Ishikawa (cell line): Measurements from ENCODE around the gene CMYA5.

Source experiments
- CEBPB ChIP-seq: IDR thresholded peaks from 2 replicates; pipeline ENCODE4 v1.6.1; 2012
- CREB1 ChIP-seq: IDR thresholded peaks from 2 replicates; pipeline ENCODE4 v1.6.1; 2012; ENCODE audit warnings: low read depth
- EGR1 ChIP-seq: IDR thresholded peaks from 2 replicates; pipeline ENCODE4 v1.6.1; 2012
- EP300 ChIP-seq: IDR thresholded peaks from 2 replicates; pipeline ENCODE4 v1.6.1; 2012; ENCODE audit warnings: borderline replicate concordance
- FOXM1 ChIP-seq: IDR thresholded peaks from 2 replicates; pipeline ENCODE4 v1.6.1; 2012; ENCODE audit warnings: low read depth, borderline replicate concordance
- MAX ChIP-seq: IDR thresholded peaks from 2 replicates; pipeline ENCODE4 v1.6.1; 2012
- NFIC ChIP-seq: IDR thresholded peaks from 2 replicates; pipeline ENCODE4 v1.6.1; 2012
- RAD21 ChIP-seq: IDR thresholded peaks from 2 replicates; pipeline ENCODE4 v1.6.1; 2012; ENCODE audit warnings: low read depth
- REST ChIP-seq: IDR thresholded peaks from 2 replicates; pipeline ENCODE4 v1.6.1; 2012; ENCODE audit warnings: low read depth, mild to moderate bottlenecking
- TAF1 ChIP-seq: IDR thresholded peaks from 2 replicates; pipeline ENCODE4 v1.6.1; 2012; ENCODE audit warnings: low read depth, mild to moderate bottlenecking
- TCF12 ChIP-seq: IDR thresholded peaks from 2 replicates; pipeline ENCODE4 v1.6.1; 2012; ENCODE audit warnings: low read depth
- TEAD4 ChIP-seq: IDR thresholded peaks from 2 replicates; pipeline ENCODE4 v1.6.1; 2012
- USF1 ChIP-seq: IDR thresholded peaks from 2 replicates; pipeline ENCODE4 v1.6.1; 2012
- YY1 ChIP-seq: IDR thresholded peaks from 2 replicates; pipeline ENCODE4 v1.6.1; 2012; ENCODE audit warnings: low read depth

- no peak for TF ChIP-seq REST
- TF ChIP-seq EP300: no peak
- TF ChIP-seq TAF1: no peak
- no peak for TF ChIP-seq YY1
- TF ChIP-seq EGR1: no peak
- no peak for TF ChIP-seq TEAD4
- no peak for TF ChIP-seq CREB1
- TF ChIP-seq RAD21: no peak
- no peak for TF ChIP-seq CEBPB
- TF ChIP-seq USF1: no peak
- no peak for TF ChIP-seq MAX
- no peak for TF ChIP-seq NFIC
- TF ChIP-seq FOXM1: no peak
- TF ChIP-seq TCF12: no peak
Observed at GRCh38 chr5:79720096-79720495, 30.5 kb downstream of the CMYA5 start.
